ENCODE data around the gene IL2RA. TPM values are rescaled to one million over a fixed set of nuclear protein-coding genes. Genes with fewer than 3 reads are reported as not detected.

IL2RA gene
- total and polyA plus RNA-seq, 10 of the 15 experiments (the other 5 are each of a cell fraction or from before 2014, with no cell fraction given): 2.2 to 6.0 (median 4.9) TPM

- TF ChIP-seq, protein P1, sequence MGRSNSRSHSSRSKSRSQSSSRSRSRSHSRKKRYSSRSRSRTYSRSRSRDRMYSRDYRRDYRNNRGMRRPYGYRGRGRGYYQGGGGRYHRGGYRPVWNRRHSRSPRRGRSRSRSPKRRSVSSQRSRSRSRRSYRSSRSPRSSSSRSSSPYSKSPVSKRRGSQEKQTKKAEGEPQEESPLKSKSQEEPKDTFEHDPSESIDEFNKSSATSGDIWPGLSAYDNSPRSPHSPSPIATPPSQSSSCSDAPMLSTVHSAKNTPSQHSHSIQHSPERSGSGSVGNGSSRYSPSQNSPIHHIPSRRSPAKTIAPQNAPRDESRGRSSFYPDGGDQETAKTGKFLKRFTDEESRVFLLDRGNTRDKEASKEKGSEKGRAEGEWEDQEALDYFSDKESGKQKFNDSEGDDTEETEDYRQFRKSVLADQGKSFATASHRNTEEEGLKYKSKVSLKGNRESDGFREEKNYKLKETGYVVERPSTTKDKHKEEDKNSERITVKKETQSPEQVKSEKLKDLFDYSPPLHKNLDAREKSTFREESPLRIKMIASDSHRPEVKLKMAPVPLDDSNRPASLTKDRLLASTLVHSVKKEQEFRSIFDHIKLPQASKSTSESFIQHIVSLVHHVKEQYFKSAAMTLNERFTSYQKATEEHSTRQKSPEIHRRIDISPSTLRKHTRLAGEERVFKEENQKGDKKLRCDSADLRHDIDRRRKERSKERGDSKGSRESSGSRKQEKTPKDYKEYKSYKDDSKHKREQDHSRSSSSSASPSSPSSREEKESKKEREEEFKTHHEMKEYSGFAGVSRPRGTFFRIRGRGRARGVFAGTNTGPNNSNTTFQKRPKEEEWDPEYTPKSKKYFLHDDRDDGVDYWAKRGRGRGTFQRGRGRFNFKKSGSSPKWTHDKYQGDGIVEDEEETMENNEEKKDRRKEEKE (IDR thresholded peaks at IDR 0.05): no peak
- TF ChIP-seq JUNB (IDR thresholded peaks at IDR 0.05) (peak; percentile 99), GABPA (IDR thresholded peaks at IDR 0.05; ENCODE audit: low read depth) (peak; percentile 67), REST (IDR thresholded peaks at IDR 0.05; ENCODE audit: low read depth, low read length) (no peak), PBX3 (IDR thresholded peaks at IDR 0.05; ENCODE audit: insufficient replicate concordance, low read depth, low read length) (no peak), DPF2 (IDR thresholded peaks at IDR 0.05) (peak; percentile 94), BHLHE40 (IDR thresholded peaks at IDR 0.05; ENCODE audit: borderline replicate concordance in 1 of 2, low read depth in 2 of 2, low read length in 1 of 2) (peak; percentile 76 to 77), EP300 (IDR thresholded peaks at IDR 0.05; ENCODE audit: borderline replicate concordance in 1 of 2, control insufficient read depth in 1 of 2, low read depth in 2 of 2, low read length in 2 of 2) (peak in 1 of 2 experiments; percentile 75; a peak in 1 of 4 replicates), BACH1 (IDR thresholded peaks at IDR 0.05; ENCODE audit: borderline replicate concordance) (peak; percentile 25; the same call in 1 of the 2 replicates), RAD51 (IDR thresholded peaks at IDR 0.05) (no peak), ZNF622 (IDR thresholded peaks at IDR 0.05) (no peak), EED (IDR thresholded peaks at IDR 0.05; ENCODE audit: low read depth) (peak; percentile 94), IRF4 (IDR thresholded peaks at IDR 0.05; ENCODE audit: low read depth, low read length) (peak; percentile 91), ZNF384 (IDR thresholded peaks at IDR 0.05; ENCODE audit: borderline replicate concordance, low read depth, low read length) (no peak), HDAC6 (IDR thresholded peaks at IDR 0.05; ENCODE audit: unreplicated experiment) (no peak), BMI1 (IDR thresholded peaks at IDR 0.05; ENCODE audit: borderline replicate concordance) (peak; percentile 50; the same call in 1 of the 2 replicates), SRF (IDR thresholded peaks at IDR 0.05; ENCODE audit: low read depth in 2 of 2, low read length in 2 of 2) (peak in 1 of 2 experiments; percentile 72; a peak in 1 of 4 replicates), SMC3 (IDR thresholded peaks at IDR 0.05; ENCODE audit: borderline replicate concordance, low read length) (no peak), SUPT20H (IDR thresholded peaks at IDR 0.05; ENCODE audit: borderline replicate concordance, control insufficient read depth, low read depth, low read length) (no peak), YY1 (IDR thresholded peaks at IDR 0.05; ENCODE audit: low read depth, low read length) (no peak; the same call in 1 of the 2 replicates), YBX1 (IDR thresholded peaks at IDR 0.05) (no peak), ZNF24 (IDR thresholded peaks at IDR 0.05) (0 out of 2 replicates have a peak, but pooled peaks have one; percentile 1), BCL11A (IDR thresholded peaks at IDR 0.05; ENCODE audit: low read depth, low read length) (peak; percentile 91)
Observed at GRCh38 chr10:6058682-6059475, 3.3 kb downstream of the IL2RA start (continued).
